HFF-Myc (cell line): ENCODE results near the gene FKBP1B.
A peak's percentile ranks its signal among the peaks of the same experiment; 100 is the strongest.
"Not testable (repeated sequence)": the region's sequence is repeated elsewhere in the genome, so short reads cannot be mapped to it uniquely, and the experiment has no call there.

Experiments used
- DNase-seq: peaks from one replicate; pipeline ENCODE4 v3.0.0-alpha.2; 2011; ENCODE audit warnings: low read depth; ENCODE audit errors: extremely low read depth
- H3K4me3 ChIP-seq: replicated peaks from 2 replicates; pipeline ENCODE4 v1.5.1; 2011; ENCODE audit warnings: low read depth, mild to moderate bottlenecking, control low read depth, low read length
- CTCF ChIP-seq: IDR thresholded peaks from 2 replicates; pipeline ENCODE4 v1.5.1; 2012; ENCODE audit warnings: mild to moderate bottlenecking, low read depth, low read length, control low read depth; ENCODE audit errors: missing control alignments

FKBP1B gene

GRCh38 chr2:24085200-24085489 lies 35.6 kb downstream of the FKBP1B start:
- peak overlapping the region; percentile 73 for H3K4me3 ChIP-seq
- TF ChIP-seq CTCF = no peak
- no peak for DNase-seq

GRCh38 chr2:24086241-24086640 lies 36.7 kb downstream of the FKBP1B start:
- no peak overlapping the region for H3K4me3 ChIP-seq
- no peak for TF ChIP-seq CTCF

GRCh38 chr2:24087032-24087431 lies 37.5 kb downstream of the FKBP1B start:
- TF ChIP-seq CTCF = no peak

More at GRCh38 chr2:24086241-24086640, 36.7 kb downstream of the FKBP1B start:
- no peak for DNase-seq

GRCh38 chr2:24088821-24089359 lies 39.3 kb downstream of the FKBP1B start:
- no peak overlapping the region for H3K4me3 ChIP-seq
- no peak for DNase-seq
- no peak for TF ChIP-seq CTCF

More at GRCh38 chr2:24087032-24087431, 37.5 kb downstream of the FKBP1B start:
- H3K4me3 ChIP-seq = no peak overlapping the region
- no peak for DNase-seq

GRCh38 chr2:24093270-24093669 lies 43.7 kb downstream of the FKBP1B start:
- not testable (repeated sequence) for H3K4me3 ChIP-seq

GRCh38 chr2:24095171-24095677 lies 45.7 kb downstream of the FKBP1B start:
- not testable (repeated sequence) for DNase-seq, H3K4me3 ChIP-seq

More at GRCh38 chr2:24093270-24093669, 43.7 kb downstream of the FKBP1B start:
- not testable (repeated sequence) for DNase-seq

GRCh38 chr2:24100732-24101131 lies 51.2 kb downstream of the FKBP1B start:
- H3K4me3 ChIP-seq, DNase-seq: not testable (repeated sequence)

GRCh38 chr2:24101992-24102391 lies 52.5 kb downstream of the FKBP1B start:
- no peak for DNase-seq
- no peak overlapping the region for H3K4me3 ChIP-seq
- no peak for TF ChIP-seq CTCF
